PC-3 (cell line): ENCODE data around the gene IL23R.

Experiments used
- CTCF ChIP-seq: fragments of 300-600 bp; sonication (generic); conservative IDR thresholded peaks from 2 replicates; pipeline ENCODE4 v1.5.1; 2017; ENCODE audit warnings: antibody characterized with exemption, low read depth, mild to moderate bottlenecking, low read length
- EZH2 ChIP-seq: fragments of 300-600 bp; sonication (generic); IDR thresholded peaks from one replicate; pipeline ENCODE4 v1.6.1; 2017; ENCODE audit warnings: antibody characterized with exemption, mild to moderate bottlenecking, low read length; ENCODE audit not compliant: unreplicated experiment
- EZH2phosphoT487 ChIP-seq: fragments of 300-600 bp; sonication (generic); IDR thresholded peaks from 2 replicates; pipeline ENCODE4 v1.6.1; 2018; ENCODE audit warnings: mild to moderate bottlenecking, antibody characterized with exemption, low read length, borderline replicate concordance

- TF ChIP-seq CTCF, result no peak
- no peak for TF ChIP-seq EZH2
- no peak for TF ChIP-seq EZH2phosphoT487
Observed at GRCh38 chr1:67120855-67121619, 45.2 kb upstream of the IL23R start.
